ENCODE data around the gene PPM1H.
"Not testable (repeated sequence)": the region's sequence is repeated elsewhere in the genome, so short reads cannot be mapped to it uniquely, and the experiment has no call there.

PPM1H gene

GRCh38 chr12:62955678-62956077, 20.7 kb upstream of the PPM1H start:
- H3K4me3 ChIP-seq, result no peak overlapping the region
- H3K9me3 ChIP-seq (replicated peaks in 1 of 11), result no peaks in the 10 kb centered on the region
- no peak overlapping the region for H3K27ac ChIP-seq
- 0 out of 20 replicates have a peak, but pooled peaks cover 0 to 4% (median 0%) of the 10 kb centered on the region in 10 experiments for H3K4me1 ChIP-seq
- no peaks in the 10 kb centered on the region for H3K36me3 ChIP-seq
- H3K9ac ChIP-seq, result no peak overlapping the region
- H3K4me2 ChIP-seq, result no peak overlapping the region
- TF ChIP-seq Cebpa-rat (IDR thresholded peaks at IDR 0.05), result no peak
- no peaks in the 10 kb centered on the region for H3K27me3 ChIP-seq
- H4K20me1 ChIP-seq, result no peaks in the 10 kb centered on the region

GRCh38 chr12:62950317-62950716, 15.4 kb upstream of the PPM1H start:
- H3K4me3 ChIP-seq, result no peak overlapping the region
- H3K27ac ChIP-seq, result no peak overlapping the region
- no peak for TF ChIP-seq Cebpa-rat (IDR thresholded peaks at IDR 0.05)
- no peaks in the 10 kb centered on the region for H3K36me3 ChIP-seq
- H3K9me3 ChIP-seq (replicated peaks in 1 of 11), result no peaks in the 10 kb centered on the region
- H3K27me3 ChIP-seq, result no peaks in the 10 kb centered on the region
- H3K4me2 ChIP-seq, result no peak overlapping the region
- H4K20me1 ChIP-seq, result no peaks in the 10 kb centered on the region
- no peak overlapping the region for H3K9ac ChIP-seq
- H3K4me1 ChIP-seq, result no peaks in the 10 kb centered on the region

GRCh38 chr12:62948123-62948522, 13.2 kb upstream of the PPM1H start:
- Histone ChIP-seq H3K4me3 (no peak overlapping the region), H3K4me2 (no peak overlapping the region), H3K27me3 (no peaks in the 10 kb centered on the region), H3K36me3 (no peaks in the 10 kb centered on the region), H3K27ac (no peak overlapping the region), H4K20me1 (no peaks in the 10 kb centered on the region), H3K9me3 (replicated peaks in 1 of 11) (no peaks in the 10 kb centered on the region), H3K9ac (no peak overlapping the region), H3K4me1 (no peaks in the 10 kb centered on the region)
- TF ChIP-seq Cebpa-rat (IDR thresholded peaks at IDR 0.05), result no peak

GRCh38 chr12:62947364-62947763, 12.4 kb upstream of the PPM1H start:
- Histone ChIP-seq H3K27me3 (no peaks in the 10 kb centered on the region), H3K9me3 (replicated peaks in 1 of 11) (no peaks in the 10 kb centered on the region), H3K4me1 (no peaks in the 10 kb centered on the region), H3K4me2 (no peak overlapping the region), H4K20me1 (no peaks in the 10 kb centered on the region), H3K36me3 (no peaks in the 10 kb centered on the region), H3K9ac (no peak overlapping the region), H3K4me3 (no peak overlapping the region), H3K27ac (no peak overlapping the region)
- TF ChIP-seq Cebpa-rat (IDR thresholded peaks at IDR 0.05), result no peak

- Histone ChIP-seq H3K9ac (no peak overlapping the region), H3K4me2 (no peak overlapping the region), H3K36me3 (no peaks in the 10 kb centered on the region)
These were observed 8.9 kb upstream of the PPM1H start for GRCh38 chr12:62943779-62944395.

GRCh38 chr12:62942316-62942715, 7.4 kb upstream of the PPM1H start:
- H3K4me2 ChIP-seq; H3K36me3 ChIP-seq; H3K9ac ChIP-seq; H4K20me1 ChIP-seq; H3K4me1 ChIP-seq; H3K27me3 ChIP-seq; H3K4me3 ChIP-seq; H3K9me3 ChIP-seq (replicated peaks in 1 of 11); H3K27ac ChIP-seq: not testable (repeated sequence)

More at GRCh38 chr12:62943779-62944395, 8.9 kb upstream of the PPM1H start:
- H3K27ac ChIP-seq, result no peak overlapping the region
- no peaks in the 10 kb centered on the region for H3K27me3 ChIP-seq
- TF ChIP-seq Cebpa-rat (IDR thresholded peaks at IDR 0.05), result no peak
- H3K4me3 ChIP-seq, result no peak overlapping the region
- H4K20me1 ChIP-seq, result no peaks in the 10 kb centered on the region
- no peaks in the 10 kb centered on the region for H3K4me1 ChIP-seq
- H3K9me3 ChIP-seq (replicated peaks in 1 of 11), result no peaks in the 10 kb centered on the region

GRCh38 chr12:62934239-62934798, 631 bp downstream of the PPM1H start:
- Histone ChIP-seq H4K20me1 (no peaks in the 10 kb centered on the region), H3K4me1 (peaks cover 18 to 52% (median 39%) of the 10 kb centered on the region in 10 experiments), H3K9me3 (replicated peaks in 1 of 11) (no peaks in the 10 kb centered on the region), H3K4me2 (peak overlapping the region; percentile 90 to 97 (median 94)), H3K4me3 (peak overlapping the region; percentile 64 to 85 (median 77)), H3K27me3 (peaks cover 0 to 18% (median 9%) of the 10 kb centered on the region in 11 experiments; a peak in 13 of 22 replicates), H3K27ac (peak overlapping the region; percentile 17 to 69 (median 57); a peak in 21 of 22 replicates), H3K36me3 (no peaks in the 10 kb centered on the region), H3K9ac (peak overlapping the region; percentile 60 to 82 (median 77))
- TF ChIP-seq Cebpa-rat (IDR thresholded peaks at IDR 0.05), result no peak

GRCh38 chr12:62933602-62934238, 1.2 kb downstream of the PPM1H start:
- peak overlapping the region; percentile 90 to 97 (median 94) for H3K4me2 ChIP-seq
- H3K4me3 ChIP-seq, result peak overlapping the region; percentile 64 to 85 (median 77)
- H3K27ac ChIP-seq, result peak overlapping the region; percentile 17 to 69 (median 57); a peak in 15 of 22 replicates

GRCh38 chr12:62933220-62933601, 1.7 kb downstream of the PPM1H start:
- Histone ChIP-seq H3K9ac (no peak overlapping the region; a peak in 2 of 22 replicates), H3K27ac (no peak overlapping the region), H4K20me1 (no peaks in the 10 kb centered on the region), H3K27me3 (peaks cover 0 to 18% (median 9%) of the 10 kb centered on the region in 11 experiments; a peak in 13 of 22 replicates), H3K4me1 (peaks cover 18 to 52% (median 39%) of the 10 kb centered on the region in 10 experiments), H3K36me3 (no peaks in the 10 kb centered on the region), H3K4me3 (peak overlapping the region in 7 of 10 experiments; percentile 64 to 85 (median 72); a peak in 8 of 20 replicates), H3K4me2 (peak overlapping the region; percentile 90 to 97 (median 94)), H3K9me3 (replicated peaks in 1 of 11) (no peaks in the 10 kb centered on the region)
- TF ChIP-seq Cebpa-rat (IDR thresholded peaks at IDR 0.05), result no peak

More at GRCh38 chr12:62933602-62934238, 1.2 kb downstream of the PPM1H start:
- Histone ChIP-seq H4K20me1 (no peaks in the 10 kb centered on the region), H3K27me3 (peaks cover 0 to 18% (median 9%) of the 10 kb centered on the region in 11 experiments; a peak in 13 of 22 replicates), H3K9ac (peak overlapping the region; percentile 60 to 82 (median 77)), H3K9me3 (replicated peaks in 1 of 11) (no peaks in the 10 kb centered on the region), H3K36me3 (no peaks in the 10 kb centered on the region), H3K4me1 (peaks cover 18 to 52% (median 39%) of the 10 kb centered on the region in 10 experiments)
- no peak for TF ChIP-seq Cebpa-rat (IDR thresholded peaks at IDR 0.05)

Measured in BLaER1 treated with 17β-estradiol and CSF1 and Interleukin-3, amounts not matched to agents 10 nM and 100 nM (cell line).